GF-D8 (cell line): ENCODE results near the gene SYTL1.

ENCODE experiments used
- DNase-seq: peaks from one replicate; lab custom pipeline; 2025; lab: John Stamatoyannopoulos, UW

The SYTL1 gene

DNA sequence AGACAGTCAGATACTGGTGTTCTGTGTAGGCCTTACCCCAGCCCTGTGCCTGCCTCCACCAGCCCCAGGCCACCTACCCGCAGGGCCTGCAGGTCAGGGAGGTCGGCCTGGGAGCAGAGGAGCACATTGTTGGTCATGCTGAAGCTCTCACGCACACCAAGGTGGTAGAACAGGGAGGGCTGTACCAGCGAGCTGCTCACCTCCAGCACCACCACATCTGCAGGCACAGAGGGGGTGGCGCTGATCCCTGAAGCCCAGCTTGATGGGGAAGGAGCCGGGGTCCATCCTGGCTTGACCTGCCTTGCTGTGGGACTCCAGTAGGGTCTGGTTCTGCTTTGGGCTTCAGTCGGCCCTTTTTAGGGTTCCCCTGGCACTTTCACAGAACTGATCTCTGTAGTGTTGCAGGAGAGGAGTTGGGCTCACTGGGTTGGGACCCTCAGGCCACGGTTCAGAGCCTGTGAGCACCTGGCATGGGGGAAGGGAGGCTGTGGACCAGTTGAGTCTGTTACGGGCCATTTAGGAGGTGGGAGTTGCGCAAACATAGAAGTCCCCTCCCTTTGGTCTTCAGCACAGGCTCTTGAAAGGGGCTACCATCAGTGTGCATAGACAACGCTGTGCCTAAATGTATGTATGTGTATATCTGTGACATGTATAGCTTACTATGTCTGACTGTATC, 23.0 kb downstream of the SYTL1 start:
- no peak for DNase-seq

DNA sequence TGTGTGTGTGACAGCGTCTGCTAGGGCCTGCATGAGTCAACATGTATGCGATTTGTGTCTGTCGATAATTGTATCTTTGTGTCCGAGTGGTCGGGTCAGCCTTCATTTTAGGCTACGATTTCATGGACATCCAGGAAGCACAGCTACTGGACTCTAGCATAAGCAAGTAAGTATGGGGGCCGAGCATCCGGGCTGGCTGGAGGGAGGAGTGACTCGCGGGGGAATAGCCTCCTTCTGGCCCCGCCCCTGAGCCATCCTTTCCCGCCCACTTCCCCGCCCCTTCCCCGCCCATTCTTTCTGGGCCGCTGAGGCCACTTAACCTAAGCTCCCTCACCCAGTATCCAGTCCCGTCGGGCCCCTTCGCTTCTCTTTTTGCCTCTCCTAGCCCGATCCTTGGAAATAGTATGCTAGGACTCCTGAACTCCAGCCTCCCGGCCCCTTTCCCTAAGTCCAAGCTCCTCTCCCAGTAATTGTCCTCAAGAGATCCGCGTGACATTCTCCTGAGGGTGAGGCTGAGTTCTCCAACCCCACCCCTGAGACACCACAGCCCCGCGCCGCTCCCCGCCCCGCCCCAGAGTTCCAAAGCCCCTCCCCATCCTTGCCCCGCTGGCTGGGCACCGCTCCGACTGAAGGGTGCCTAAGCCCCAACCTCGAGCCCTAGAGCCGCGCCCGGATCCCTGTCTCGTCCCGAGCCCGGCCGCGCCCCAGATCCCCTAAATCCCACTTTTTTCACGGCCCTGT, 23.7 kb downstream of the SYTL1 start:
- DNase-seq, result peak; percentile 17

DNA sequence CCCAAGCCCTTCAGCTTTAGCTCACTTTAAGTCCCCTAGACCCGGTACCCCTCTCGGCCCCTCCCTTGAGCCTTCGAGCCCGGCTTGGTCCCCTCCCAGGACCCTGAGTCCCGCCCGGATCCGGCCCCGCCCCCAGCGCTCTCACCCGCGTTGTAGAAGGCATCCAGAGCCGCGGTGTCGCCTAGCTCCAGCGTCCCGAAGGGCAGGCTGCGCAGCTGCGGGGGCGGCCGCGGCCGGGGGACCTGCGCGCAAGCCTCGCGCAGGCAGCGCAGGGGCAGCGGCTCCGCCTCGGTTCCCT, 24.2 kb downstream of the SYTL1 start:
- DNase-seq, result no peak

DNA sequence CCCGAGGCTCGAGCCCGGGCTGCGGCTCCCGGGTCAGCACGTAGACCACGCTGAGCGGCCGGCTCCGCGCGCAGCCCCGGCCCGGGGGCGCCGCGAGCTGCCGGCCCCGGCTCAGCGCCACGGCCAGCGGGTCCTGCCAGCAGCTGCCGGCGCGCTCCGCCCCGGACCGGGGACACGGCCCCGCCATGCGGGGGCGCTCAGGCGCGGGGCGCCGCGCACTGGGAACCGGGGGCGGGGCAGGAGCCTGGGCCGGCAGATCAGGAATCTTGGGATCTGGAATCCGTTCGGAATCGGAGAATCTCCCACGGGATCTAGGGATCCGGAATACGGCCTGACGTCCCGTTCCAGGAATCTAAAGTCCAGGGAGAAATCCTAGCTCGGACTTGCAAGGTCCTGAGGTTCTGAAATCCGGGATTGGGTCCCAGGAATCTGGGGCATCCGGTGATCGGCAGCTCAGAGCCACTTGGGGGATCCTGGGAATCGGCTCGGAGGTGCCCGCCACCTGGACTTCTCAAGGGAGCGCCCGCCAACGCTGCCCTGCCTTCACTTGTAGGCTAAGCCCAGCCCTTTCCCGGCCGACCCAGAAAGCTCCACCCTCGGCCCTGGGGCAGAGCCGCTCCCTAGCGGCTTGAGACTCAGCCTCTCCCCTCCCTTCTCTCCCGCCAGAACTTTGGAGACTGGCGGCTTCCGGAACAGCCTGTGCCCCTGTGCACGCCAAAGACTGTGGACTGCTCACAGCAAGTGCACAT, 24.8 kb downstream of the SYTL1 start, which contains the start of gene MAP3K6:
Gene MAP3K6 (minus strand): TSS at position 551 of the 749 bp plus-strand sequence. CDS start 364 bp downstream, at position 187.
- DNase-seq, result peak; percentile 7

DNA sequence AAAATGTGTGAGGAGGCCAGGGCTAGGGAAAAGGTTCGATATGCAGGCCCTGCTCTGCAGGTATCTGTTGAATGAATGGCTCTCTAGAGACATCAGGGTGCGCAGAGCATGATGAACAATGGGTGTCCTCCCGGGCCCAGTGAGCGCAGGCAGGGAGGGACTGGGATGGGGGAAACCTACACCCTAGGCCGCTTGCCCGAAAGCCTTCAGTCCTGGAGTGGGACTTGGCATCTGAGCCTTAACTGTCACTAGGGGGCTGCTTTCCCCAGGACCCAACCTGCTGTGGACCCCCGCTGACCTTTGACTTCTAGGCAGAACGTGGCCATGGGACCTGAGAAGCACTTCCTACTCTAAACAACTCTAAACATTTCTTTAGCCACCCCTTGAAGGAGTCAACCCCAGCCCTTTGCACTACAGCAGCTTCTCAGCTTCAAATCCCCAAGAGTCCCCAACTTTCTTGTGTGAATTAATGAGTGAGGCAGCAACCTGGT, 25.4 kb downstream of the SYTL1 start:
- no peak for DNase-seq

DNA sequence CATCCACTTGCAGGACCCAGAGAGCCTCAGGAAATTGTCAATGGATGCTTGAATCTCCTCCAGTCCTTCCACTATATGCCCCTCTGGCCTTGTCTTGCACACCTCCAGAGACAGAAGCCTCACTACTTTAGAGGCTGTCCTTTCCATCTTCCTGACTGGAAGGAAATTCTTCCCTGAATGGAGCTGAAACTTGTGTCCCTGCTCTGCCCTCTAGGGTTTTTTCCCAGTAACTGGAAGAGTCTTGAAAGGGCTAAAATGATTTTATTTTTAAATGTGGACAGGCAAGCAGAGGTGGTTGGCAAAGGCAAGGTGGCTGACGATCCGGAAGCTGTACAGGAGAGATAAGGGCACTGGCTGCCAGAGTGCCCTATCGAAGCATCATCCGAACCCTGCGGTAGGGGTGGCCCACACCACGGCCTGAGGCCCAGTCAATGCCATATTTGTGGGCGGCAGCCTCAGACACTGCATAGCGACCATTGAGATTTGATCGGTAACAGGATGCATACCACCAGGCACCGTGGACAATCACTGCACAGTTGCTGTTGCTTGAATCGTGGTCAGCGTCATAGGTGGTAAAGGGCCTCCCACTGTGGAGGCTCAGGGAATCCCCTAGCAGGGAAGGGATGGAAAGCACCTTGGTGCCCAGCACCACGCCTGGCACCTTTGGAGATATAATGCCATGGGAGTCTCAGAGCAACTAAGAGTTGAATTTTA, 27.2 kb downstream of the SYTL1 start:
- DNase-seq, result peak; percentile 60

DNA sequence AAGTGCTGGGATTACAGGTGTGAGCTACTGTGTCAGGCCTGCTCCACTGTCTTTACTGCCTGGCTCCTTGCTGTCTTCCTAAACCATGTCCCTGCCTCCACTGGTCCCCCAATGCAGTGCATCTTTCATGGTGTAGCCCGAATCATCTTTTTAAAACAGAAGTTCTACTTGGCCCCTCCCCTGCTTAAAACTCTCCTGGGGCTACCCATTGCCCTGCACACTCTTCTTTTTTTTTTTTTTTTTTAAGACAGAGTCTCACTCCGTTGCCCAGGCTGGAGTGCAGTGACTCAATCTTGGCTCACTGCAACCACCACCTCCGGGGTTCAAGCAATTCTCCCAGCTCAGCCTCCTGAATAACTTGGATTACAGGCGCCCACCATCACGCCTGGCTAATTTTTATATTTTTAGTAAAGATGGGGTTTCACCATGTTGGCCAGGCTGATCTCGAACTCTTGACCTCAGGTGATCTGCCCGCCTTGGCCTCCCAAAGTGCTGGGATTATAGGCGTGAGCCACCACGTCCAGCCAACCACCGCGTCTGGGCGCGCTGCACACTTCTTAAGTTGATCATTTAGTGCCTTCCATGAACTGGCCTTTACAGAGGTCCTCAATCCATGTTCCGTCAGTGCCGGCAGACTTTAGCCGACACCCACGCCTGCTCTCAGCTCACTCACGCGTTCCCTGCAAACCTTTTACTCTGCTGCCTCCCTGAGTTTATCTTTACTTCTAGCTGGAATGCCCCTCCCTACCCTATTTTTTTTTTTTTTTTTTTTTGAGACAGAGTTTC, 30.4 kb downstream of the SYTL1 start:
- no peak for DNase-seq

DNA sequence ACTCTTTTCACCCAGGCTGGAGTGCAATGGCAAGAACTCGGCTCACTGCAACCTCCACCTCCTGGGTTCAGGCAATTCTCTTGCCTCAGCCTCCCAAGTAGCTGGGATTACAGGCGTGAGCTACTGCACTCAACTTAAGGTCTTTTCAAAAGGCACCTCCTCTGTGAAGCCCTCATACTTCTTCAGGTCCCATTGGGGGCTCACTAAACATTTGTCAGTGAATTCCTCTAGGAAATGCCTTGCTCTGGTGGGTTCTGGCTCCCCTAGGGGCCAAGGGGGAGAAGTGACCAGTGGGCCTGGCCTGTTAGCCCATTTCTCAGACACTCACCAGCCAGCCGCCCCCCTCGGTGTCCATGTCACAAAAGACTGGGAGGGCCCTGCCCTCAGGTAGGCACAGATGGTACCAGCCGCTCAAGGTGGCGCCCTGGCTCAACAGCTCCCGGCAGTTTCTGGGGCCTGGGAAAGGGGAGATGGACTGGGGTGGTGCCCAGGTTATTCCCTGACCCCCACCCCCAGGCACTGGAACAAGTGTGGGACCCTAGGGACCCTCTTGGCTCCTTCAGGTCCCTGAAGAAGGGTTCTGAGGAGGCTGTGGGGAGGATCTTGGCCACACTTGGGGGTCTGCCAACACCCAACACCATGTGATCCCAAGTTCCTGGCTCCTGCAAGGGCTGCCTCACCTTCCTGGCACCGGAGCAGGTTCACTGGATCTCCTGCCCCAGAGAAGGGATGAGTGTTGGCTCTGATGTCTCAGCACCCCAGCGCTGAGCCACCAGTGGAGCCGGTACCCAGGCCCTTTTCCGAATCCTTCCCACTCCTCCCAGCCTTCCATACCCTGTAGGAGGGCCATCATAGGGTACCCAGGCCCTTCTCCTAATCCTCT, 31.2 kb downstream of the SYTL1 start:
- no peak for DNase-seq

DNA sequence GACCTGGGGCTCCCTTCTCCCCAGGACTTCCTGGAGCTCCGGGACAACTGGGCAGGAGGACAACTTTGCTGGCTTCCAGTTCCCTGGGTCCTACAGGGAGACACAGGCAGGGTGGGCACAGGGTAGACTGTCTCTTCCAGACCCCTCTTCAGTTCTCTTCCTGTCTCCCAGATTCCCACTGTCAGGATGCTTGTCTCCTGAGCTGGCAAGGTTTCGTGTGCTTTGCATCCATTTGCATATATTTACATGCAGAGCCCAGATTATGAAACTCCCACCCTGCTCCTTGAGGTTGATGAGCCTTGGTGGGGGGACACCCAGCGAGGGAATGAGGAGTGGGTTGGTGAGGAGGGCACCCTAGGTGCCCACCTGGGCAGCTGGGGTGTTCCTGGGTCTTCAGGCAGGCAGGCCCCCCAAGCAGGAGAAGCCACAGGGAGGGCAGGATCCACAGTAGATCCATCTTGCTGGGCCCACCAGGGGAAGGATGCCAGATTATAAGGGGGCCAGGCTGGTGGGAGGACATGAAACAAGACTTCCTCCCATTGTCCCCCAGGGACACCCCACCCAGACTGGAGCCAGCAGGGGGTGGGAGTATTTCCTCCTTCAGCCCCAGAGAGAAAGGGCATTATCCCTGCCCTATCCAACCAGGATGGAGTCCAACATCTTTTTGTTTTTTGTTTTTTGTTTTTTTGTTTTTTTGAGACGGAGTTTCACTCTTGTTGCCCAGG, 32.7 kb downstream of the SYTL1 start, which contains the start of gene FCN3:
Gene FCN3 (minus strand): TSS at position 463 of the 725 bp plus-strand sequence. CDS start 6 bp downstream, at position 457.
- DNase-seq, result no peak

DNA sequence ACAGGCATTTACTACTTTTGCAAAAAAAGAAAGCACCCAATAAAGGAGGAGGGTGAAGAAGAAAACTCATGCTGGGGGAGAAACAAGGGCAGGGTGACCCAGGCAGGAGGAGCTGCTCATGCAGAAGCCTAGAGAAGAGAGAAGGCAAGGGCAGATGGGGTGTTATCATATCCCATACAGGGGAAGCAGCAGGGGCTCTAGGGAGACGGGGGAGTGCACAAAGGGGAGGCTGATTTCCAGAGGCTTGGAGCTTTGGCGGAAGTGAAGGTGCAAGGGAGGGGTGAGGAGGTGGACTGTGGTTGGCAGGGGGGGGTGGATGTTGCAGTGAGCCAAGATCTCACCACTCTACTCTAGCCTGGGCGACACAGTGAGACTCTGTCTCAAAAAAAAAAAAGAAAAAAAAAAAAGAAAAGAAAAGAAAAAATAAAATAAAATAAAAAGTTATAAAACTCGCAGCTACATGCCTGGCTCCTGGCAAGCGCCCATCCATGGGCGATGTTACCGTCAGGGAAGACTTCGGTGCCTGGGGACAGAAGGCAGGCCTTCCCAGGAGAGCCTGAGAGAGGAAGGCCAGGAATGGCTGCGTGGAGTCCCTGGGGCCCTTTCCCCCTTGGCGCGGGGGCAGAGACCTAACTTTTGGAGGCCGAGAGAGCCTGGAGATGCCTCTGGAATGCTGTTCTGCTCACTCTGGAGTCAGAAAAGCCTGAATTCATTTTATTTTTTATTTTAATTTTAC, 36.1 kb downstream of the SYTL1 start:
- DNase-seq, result no peak

DNA sequence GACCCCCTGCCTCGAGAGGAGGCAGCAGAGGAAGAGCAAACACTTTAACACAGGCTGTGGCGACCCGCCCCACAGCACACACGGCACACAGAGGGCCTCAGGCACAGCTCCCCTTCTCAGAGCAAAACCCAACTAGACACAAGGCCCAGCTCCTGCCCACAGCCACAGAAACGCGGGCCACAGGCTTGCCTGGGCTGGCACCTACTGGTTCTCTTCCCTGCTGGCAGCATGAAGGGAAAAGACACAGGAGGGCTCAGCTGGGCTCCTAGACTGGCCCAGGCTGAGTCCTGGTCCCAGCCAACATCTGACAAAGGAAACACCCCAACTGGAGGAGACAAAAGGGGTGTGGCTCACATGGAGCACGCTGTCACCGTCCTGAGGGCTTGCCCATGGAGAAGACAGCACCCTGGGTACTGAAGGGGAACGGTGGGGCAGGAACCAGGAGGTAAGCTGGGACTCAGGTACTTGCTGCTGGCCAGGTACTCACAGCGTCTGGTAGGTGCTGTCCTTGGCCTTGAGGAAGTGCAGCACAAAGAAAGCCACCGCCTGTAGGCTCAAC, 37.8 kb downstream of the SYTL1 start:
- no peak for DNase-seq

DNA sequence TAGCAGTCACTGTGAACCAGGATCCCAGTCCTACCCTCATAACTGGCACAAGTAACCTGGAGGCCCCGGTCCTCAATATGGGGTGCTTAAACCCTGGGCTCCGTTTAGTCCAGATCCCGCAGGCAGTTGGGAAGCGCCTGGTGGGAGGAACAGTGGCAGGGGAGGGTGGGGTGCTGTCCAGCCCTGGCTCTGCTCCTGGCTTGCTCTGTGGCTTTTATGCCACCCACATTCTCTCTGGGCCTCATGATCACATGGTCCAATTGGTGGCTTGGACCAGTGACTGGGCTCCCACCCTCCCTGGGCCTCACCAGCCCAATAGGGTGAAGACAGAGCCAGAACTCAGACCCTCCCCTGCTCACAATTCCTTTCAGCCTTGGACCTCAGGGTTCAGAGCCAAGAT, 38.4 kb downstream of the SYTL1 start:
- no peak for DNase-seq

DNA sequence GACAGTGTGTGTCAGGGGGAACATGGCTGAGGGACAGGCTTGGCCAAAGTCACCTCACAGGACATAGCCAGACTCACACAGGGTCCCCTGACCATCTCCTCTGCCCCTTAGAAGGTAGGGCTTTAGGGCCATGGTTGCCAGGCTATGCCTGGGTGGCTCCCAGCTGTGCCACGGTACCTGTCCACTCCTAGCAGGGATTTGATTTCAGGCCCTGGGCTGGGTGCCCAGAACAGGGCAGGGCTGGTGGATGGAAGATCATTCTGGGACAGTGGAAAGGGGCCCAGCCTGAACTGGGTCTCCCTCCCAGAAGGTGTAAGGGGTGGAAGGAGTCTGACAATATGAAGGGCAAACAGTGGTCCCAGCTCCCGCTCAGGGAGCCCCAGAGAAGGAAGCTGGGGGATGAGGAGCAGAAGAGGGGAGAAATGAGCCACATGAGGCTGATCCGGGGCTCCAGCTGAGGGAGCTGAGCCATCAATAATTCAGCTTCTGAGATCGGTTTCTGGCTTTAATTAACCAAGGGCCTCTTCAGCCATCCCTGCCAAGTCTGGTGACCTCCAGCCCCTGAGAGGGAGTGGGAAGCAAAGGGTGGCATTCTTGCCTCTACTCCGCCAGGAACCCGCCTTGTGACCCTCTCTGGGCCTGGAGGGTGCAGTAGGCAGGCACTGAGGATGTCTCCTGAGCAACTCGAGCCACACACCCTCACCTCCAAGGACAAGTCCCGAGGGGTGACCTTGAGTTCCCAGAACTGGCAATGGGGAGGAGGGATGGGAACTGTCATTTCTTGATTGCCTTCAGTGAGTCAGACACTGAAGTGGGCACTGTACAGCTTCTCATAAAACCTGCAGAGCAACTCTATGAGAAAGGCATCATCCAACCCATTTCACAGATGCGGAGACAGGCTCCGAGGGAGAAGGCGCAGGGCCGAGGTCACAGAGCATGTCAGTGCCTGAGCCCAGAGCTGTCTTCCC, 39.2 kb downstream of the SYTL1 start:
- no peak for DNase-seq

DNA sequence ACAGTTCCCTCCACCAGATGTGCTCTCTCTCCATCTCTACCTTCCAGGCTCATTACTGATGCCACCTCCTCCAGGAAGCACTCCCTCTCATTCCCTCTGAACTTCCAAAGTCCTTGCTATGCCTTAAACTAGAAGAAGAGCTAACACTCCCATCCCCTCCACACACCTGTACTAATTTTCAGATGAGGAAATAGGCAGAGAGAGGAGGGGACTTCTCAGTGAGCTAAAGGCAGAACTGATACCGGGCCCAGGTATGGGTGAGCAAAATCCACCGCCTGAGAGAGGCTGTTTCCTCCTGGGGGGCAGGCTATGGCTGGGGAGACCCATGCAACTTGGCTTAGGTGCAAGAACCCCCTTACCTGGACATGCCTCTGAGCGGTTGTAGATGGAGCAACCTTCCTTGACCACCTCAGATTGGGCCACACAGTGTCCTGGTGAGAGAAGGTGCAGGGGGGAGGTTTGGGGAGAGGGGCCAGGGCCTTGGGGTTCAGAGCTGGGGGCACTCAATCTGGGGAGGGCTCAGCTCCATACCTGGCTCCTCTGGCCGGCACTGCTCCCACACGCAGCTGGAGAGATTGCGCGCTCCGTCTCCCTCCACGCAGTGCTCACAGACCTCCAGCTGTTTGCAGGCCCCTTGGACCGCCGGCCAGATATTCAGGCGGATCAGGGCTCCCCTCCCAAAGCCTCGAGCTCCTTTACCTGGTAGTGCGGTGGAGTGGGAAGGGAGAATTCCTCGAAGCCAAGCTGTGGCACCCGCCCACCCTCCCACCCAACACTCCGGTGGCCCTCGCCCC, 40.3 kb downstream of the SYTL1 start:
- no peak for DNase-seq

DNA sequence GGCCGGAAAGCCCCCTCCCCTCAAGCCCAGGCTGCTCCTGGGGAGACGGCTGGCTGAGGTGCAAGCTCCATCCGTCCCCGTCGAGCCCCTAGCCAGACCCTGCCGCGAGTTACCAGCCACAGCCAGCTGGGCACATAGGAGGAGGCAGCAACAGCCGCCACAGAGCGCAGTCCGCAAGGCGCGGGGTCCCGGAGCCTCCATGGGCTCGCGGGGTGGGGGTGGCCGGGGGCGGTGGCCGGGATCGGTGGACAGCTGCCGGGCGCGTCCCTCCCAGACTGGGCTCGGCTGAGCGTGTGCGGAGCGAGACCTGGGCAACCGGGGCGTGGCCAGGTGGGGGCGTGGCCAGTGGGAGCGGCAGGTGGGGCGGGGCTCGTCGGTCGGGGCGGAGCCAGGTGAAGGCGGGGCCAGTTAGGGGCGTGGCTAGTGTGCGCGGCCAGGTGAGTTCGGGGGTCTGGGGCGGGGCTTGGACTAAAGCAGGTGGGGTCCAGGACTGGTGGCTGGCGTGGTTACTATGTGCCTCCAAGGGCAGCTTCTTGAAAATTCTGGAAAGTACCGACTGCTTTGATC, 41.3 kb downstream of the SYTL1 start, which contains the start of gene CD164L2:
Gene CD164L2 (minus strand): TSS at position 295 of the 567 bp plus-strand sequence. CDS start 94 bp downstream, at position 201.
- DNase-seq, result no peak

DNA sequence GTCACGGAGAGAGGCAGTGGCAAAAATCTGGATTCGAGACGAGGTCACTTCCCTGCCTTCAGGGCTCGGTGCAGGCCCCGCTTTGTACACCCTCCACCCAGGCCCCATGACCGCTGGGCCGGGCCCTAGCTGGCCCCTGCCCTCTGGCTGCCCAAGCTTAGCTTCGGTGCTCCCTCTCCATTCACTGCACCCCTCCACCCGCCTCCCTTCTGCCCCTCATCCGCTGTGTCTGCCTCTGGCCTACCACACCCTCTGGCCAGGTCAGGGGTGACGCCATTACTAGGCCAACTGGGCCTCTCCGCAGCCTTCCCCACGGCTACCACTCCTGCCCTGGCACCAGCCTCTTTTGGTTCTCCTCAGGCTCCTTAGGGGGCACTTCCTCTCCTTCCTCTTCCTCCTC, 41.8 kb downstream of the SYTL1 start:
- DNase-seq, result no peak
